Effector memory CD4-positive, alpha-beta T cell (primary cell): Measurements from ENCODE around the gene ATG7.

Experiments
- DNase-seq, 3 donors: peaks; one replicate each; pipeline ENCODE4 v3.0.0-alpha.2; 2020
- H3K27ac ChIP-seq: 2 replicates; pipeline ENCODE4 v1.7.0; 2013; ENCODE audit warnings: mild to moderate bottlenecking, low read length, moderate library complexity; ENCODE audit not compliant: insufficient read depth, poor library complexity, severe bottlenecking
- H3K27me3 ChIP-seq: replicated peaks from 2 replicates; pipeline ENCODE4 v1.7.0; 2013; ENCODE audit warnings: mild to moderate bottlenecking, low read length; ENCODE audit not compliant: insufficient read depth, control insufficient read depth, poor library complexity, severe bottlenecking
- H3K36me3 ChIP-seq: 2 replicates; pipeline ENCODE4 v1.7.0; 2013; ENCODE audit warnings: mild to moderate bottlenecking, low read length, moderate library complexity; ENCODE audit not compliant: control insufficient read depth, insufficient read depth
- H3K4me1 ChIP-seq: 2 replicates; pipeline ENCODE4 v1.7.0; 2013; ENCODE audit warnings: low read length, mild to moderate bottlenecking; ENCODE audit not compliant: control insufficient read depth, insufficient read depth, poor library complexity, severe bottlenecking
- H3K4me3 ChIP-seq: 2 replicates; pipeline ENCODE4 v1.7.0; 2013; ENCODE audit warnings: low read length, low read depth, mild to moderate bottlenecking; ENCODE audit not compliant: insufficient read depth, poor library complexity, severe bottlenecking
- H3K9me3 ChIP-seq: 2 replicates; pipeline ENCODE4 v1.7.0; 2013; ENCODE audit warnings: mild to moderate bottlenecking, low read length, moderate library complexity; ENCODE audit not compliant: control insufficient read depth

ATG7 gene

DNA sequence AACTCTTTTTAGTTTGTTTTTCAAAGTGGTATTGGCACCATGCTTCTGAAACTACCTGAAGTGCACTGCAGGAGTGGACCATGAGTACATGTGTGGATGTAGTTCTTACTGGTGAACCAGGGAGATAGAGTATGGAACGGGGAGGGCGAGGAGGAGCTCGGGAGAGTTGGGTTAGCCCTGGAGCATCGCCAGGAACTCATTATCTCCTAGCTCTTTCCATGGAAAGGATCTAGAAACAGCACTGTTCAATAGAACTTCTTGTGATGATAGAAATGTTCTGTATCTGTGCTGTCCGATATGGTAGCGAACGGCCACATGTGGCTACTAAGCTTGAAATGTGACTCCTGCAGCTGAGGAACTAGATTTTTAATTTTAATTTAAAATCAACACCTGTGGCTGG, 324.2 kb downstream of the ATG7 start:
- Histone ChIP-seq H3K27ac (no peak overlapping the region), H3K4me3 (no peak overlapping the region), H3K9me3 (no peaks in the 10 kb centered on the region), H3K36me3 (peaks cover 21% of the 10 kb centered on the region), H3K27me3 (no peaks in the 10 kb centered on the region), H3K4me1 (no peaks in the 10 kb centered on the region)
- no peak for DNase-seq

DNA sequence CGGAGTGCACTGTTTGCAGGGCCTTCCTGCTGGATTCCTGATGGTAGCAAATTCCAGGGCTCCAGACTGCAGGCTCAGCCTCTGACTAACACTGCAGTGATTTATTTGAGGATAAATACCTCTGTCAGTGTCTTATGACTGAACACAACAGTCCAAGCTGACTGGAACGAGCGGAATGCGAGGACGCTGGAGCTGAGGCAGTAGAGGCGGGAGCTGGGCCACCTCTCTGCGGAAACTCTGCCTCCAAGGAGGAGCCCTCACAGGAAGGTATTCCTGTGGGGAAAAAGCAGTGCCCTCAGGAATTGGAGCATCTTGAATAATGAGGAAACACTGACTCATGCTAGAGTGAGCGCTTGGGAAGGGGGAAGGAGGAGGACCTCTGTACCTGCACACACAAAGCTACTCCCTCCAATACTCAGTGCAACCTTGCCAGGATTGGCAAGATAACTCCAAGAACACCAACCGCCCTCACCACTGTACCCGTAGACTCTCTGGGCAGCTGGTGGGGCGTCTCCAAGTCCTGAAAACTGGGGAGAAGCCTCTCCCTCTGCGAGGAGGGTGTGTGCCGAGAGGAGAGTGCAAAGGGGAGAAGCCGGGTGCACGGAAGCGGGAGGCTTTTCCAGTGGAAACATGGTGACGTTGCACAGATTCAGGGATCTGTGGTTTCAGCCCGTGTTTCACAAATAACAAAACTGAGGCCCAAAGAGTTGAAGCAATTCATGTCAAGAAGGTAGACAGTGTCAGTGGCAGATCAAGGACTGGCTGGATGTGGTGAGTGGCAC, 328.5 kb downstream of the ATG7 start:
- no peak for DNase-seq
- no peak overlapping the region for H3K27ac ChIP-seq
- no peaks in the 10 kb centered on the region for H3K27me3 ChIP-seq
- no peaks in the 10 kb centered on the region for H3K9me3 ChIP-seq
- no peak overlapping the region for H3K4me3 ChIP-seq
- H3K36me3 ChIP-seq: peaks cover 25% of the 10 kb centered on the region
- no peaks in the 10 kb centered on the region for H3K4me1 ChIP-seq

- peaks cover 20% of the 10 kb centered on the region for H3K36me3 ChIP-seq
- DNase-seq: no peak
- no peaks in the 10 kb centered on the region for H3K4me1 ChIP-seq
- H3K4me3 ChIP-seq: no peak overlapping the region
- H3K27me3 ChIP-seq: no peaks in the 10 kb centered on the region
- no peaks in the 10 kb centered on the region for H3K9me3 ChIP-seq
- H3K27ac ChIP-seq: no peak overlapping the region
These were observed 329.4 kb downstream of the ATG7 start for GRCh38 chr3:11601446-11602238.

- Histone ChIP-seq H3K9me3 (no peaks in the 10 kb centered on the region), H3K4me1 (no peaks in the 10 kb centered on the region), H3K27ac (no peak overlapping the region), H3K27me3 (no peaks in the 10 kb centered on the region), H3K4me3 (no peak overlapping the region), H3K36me3 (peaks cover 20% of the 10 kb centered on the region)
- DNase-seq: no peak
These were observed 330.1 kb downstream of the ATG7 start for GRCh38 chr3:11602239-11602840.

DNA sequence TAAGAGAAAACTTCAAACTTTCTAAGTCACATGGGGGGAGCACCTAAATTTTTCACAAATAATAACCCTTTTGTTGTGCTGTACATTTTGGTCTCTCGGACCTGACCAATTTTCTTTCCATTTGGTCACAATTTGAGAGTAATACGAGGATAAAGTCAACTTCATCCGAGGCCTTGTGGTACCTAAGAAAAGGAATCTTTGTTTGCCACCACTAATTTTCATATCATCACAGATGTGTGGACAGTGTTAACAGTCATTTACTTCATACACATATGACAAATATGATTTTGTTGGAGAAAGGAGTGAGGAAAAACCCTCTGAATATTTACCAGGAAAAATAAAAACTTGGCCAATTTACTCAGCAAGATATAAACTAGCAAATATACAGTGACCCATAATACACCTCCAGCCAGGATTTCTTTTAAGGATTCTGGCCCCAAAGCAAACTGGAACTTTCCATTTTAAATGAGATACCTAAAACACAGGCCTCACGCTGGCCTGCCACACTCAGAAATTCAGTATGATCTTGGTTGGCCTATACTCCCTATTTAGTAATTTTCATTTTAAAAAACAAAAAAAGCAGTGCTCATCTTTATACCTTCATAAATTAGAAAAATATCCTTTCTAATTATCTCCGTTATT, 330.8 kb downstream of the ATG7 start:
- Histone ChIP-seq H3K9me3 (no peaks in the 10 kb centered on the region), H3K36me3 (peaks cover 20% of the 10 kb centered on the region), H3K27ac (no peak overlapping the region), H3K27me3 (no peaks in the 10 kb centered on the region), H3K4me1 (no peaks in the 10 kb centered on the region), H3K4me3 (no peak overlapping the region)
- no peak for DNase-seq

DNA sequence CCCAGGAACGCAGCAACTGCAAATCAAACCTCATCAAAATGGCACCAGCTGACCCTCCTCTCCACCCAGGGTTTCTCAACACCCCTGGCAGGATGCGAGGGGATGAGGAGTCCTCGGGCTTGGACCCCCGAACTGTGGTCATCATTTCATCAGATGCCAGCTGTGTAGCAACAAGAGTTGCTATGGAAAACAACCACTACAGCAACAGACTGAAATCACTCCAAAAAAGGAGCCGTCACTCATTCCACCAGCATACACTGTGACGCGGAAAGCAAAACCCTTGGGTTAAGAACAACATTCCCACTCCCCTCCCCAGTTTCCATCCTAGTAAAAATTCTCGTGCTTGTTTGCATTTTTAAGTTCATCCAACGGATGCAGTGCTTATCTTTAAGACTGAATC, 331.4 kb downstream of the ATG7 start:
- Histone ChIP-seq H3K36me3 (peaks cover 20% of the 10 kb centered on the region), H3K4me3 (no peak overlapping the region), H3K9me3 (no peaks in the 10 kb centered on the region), H3K4me1 (no peaks in the 10 kb centered on the region), H3K27ac (no peak overlapping the region), H3K27me3 (no peaks in the 10 kb centered on the region)
- no peak for DNase-seq

- DNase-seq: no peak
- Histone ChIP-seq H3K36me3 (peaks cover 20% of the 10 kb centered on the region), H3K9me3 (no peaks in the 10 kb centered on the region), H3K4me1 (no peaks in the 10 kb centered on the region), H3K27me3 (no peaks in the 10 kb centered on the region), H3K27ac (no peak overlapping the region), H3K4me3 (no peak overlapping the region)
These were observed 332.1 kb downstream of the ATG7 start for GRCh38 chr3:11604139-11604892.

- Histone ChIP-seq H3K27me3 (no peaks in the 10 kb centered on the region), H3K27ac (no peak overlapping the region), H3K9me3 (no peaks in the 10 kb centered on the region), H3K36me3 (peaks cover 12% of the 10 kb centered on the region), H3K4me1 (no peaks in the 10 kb centered on the region), H3K4me3 (no peak overlapping the region)
- no peak for DNase-seq
These were observed 333.2 kb downstream of the ATG7 start for GRCh38 chr3:11605398-11605797.

GRCh38 chr3:11606090-11606784, 334.0 kb downstream of the ATG7 start:
- H3K4me1 ChIP-seq: no peaks in the 10 kb centered on the region
- no peak overlapping the region for H3K4me3 ChIP-seq
- H3K27ac ChIP-seq: no peak overlapping the region

More at GRCh38 chr3:11606090-11606784, 334.0 kb downstream of the ATG7 start:
- Histone ChIP-seq H3K36me3 (peaks cover 5% of the 10 kb centered on the region), H3K9me3 (no peaks in the 10 kb centered on the region), H3K27me3 (no peaks in the 10 kb centered on the region)
- no peak for DNase-seq
